Upper lobe of left lung (tissue), 4 donors: ENCODE measurements around the gene FURIN.

Experiments used
- EP300 ChIP-seq, 4 donors: sonication (generic); formaldehyde crosslinking; IDR thresholded peaks; one replicate each; pipeline ENCODE4 v1.5.1; 2017; ENCODE audit warnings: antibody characterized with exemption in 4 of 4, control low read depth in 2 of 4
- POLR2A ChIP-seq, 4 donors: fragments of 450-650 bp; IDR thresholded peaks; one replicate each; pipeline ENCODE4 v1.5.1; 2016 to 2017; ENCODE audit warnings: antibody characterized with exemption in 4 of 4, mild to moderate bottlenecking in 2 of 4
- POLR2AphosphoS5 ChIP-seq, 2 donors: sonication (generic); formaldehyde crosslinking; IDR thresholded peaks; one replicate each; pipeline ENCODE4 v1.5.1; 2017; ENCODE audit warnings: antibody characterized with exemption in 2 of 2
- TF ChIP-seq, protein P1 (sequence below), 6 experiments: fragments of 450-650 bp in 4 of 6; fragments of 200-600 bp in 2 of 6; sonication (generic) in 2 of 6; IDR thresholded peaks; one replicate each; pipeline ENCODE4 v1.5.1; 2016 to 2019; ENCODE audit warnings: antibody characterized with exemption in 6 of 6

DNA sequence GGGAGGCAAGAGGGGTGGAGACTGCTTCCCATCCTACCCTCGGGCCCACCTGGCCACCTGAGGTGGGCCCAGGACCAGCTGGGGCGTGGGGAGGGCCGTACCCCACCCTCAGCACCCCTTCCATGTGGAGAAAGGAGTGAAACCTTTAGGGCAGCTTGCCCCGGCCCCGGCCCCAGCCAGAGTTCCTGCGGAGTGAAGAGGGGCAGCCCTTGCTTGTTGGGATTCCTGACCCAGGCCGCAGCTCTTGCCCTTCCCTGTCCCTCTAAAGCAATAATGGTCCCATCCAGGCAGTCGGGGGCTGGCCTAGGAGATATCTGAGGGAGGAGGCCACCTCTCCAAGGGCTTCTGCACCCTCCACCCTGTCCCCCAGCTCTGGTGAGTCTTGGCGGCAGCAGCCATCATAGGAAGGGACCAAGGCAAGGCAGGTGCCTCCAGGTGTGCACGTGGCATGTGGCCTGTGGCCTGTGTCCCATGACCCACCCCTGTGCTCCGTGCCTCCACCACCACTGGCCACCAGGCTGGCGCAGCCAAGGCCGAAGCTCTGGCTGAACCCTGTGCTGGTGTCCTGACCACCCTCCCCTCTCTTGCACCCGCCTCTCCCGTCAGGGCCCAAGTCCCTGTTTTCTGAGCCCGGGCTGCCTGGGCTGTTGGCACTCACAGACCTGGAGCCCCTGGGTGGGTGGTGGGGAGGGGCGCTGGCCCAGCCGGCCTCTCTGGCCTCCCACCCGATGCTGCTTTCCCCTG lies 13.8 kb downstream of the FURIN start:
- TF ChIP-seq, protein P1, sequence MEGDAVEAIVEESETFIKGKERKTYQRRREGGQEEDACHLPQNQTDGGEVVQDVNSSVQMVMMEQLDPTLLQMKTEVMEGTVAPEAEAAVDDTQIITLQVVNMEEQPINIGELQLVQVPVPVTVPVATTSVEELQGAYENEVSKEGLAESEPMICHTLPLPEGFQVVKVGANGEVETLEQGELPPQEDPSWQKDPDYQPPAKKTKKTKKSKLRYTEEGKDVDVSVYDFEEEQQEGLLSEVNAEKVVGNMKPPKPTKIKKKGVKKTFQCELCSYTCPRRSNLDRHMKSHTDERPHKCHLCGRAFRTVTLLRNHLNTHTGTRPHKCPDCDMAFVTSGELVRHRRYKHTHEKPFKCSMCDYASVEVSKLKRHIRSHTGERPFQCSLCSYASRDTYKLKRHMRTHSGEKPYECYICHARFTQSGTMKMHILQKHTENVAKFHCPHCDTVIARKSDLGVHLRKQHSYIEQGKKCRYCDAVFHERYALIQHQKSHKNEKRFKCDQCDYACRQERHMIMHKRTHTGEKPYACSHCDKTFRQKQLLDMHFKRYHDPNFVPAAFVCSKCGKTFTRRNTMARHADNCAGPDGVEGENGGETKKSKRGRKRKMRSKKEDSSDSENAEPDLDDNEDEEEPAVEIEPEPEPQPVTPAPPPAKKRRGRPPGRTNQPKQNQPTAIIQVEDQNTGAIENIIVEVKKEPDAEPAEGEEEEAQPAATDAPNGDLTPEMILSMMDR (IDR thresholded peaks at IDR 0.05): no peak
- TF ChIP-seq POLR2AphosphoS5 (IDR thresholded peaks at IDR 0.05) (peak in 1 of 2 donors; percentile 21), POLR2A (IDR thresholded peaks at IDR 0.05) (no peak), EP300 (IDR thresholded peaks at IDR 0.05) (no peak)
